ENCODE measurements around the gene E2F2.

GRCh38 chr1:23522244-23522982 is 8.6 kb downstream of the E2F2 start:
- TF ChIP-seq CTCF (IDR thresholded peaks at IDR 0.05) (no peak), POLR2A (IDR thresholded peaks at IDR 0.05) (no peak)

All from thyroid gland (tissue), 4 donors.